Right lobe of liver (tissue), 4 donors: ENCODE data around the gene ADIG.

Source experiments
- POLR2A ChIP-seq: fragments of 450-650 bp; IDR thresholded peaks from one replicate; pipeline ENCODE4 v1.6.1; 2017; ENCODE audit warnings: antibody characterized with exemption, mild to moderate bottlenecking
- TF ChIP-seq, protein P1 (sequence below), 4 donors: fragments of 200-600 bp in 3 of 4; fragments of 450-650 bp in 1 of 4; IDR thresholded peaks; one replicate each; pipeline versions ENCODE4 v1.5.1 to v1.8.0; 2016 to 2022; ENCODE audit warnings: antibody characterized with exemption in 4 of 4, mild to moderate bottlenecking in 2 of 4
- donor health status: DM: no; HTN: no; CAD: no.
- donor health status: DM: no; HTN: no; CAD: no.
- donor health status: DM: no; HTN: yes; CAD: no.

DNA sequence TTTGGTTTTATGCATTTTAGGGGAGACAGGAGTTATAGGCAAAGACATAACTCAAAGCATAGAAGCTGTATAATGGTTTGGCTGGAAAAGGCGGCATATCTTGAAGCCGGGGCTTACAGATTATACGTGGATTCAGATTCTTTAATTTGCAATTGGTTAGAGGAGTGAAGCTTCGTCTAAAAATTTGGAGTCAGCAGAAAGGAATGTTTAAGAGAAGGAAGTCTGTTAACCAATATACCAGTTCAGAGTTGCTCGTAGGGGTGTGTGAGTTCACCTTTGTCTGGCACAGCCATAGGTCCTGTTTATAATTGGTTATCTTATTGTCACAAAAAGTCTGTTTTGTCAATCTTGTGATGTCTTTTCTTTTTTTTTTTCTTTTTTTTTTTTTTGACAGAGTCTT, 29.5 kb downstream of the ADIG start:
- TF ChIP-seq, protein P1, sequence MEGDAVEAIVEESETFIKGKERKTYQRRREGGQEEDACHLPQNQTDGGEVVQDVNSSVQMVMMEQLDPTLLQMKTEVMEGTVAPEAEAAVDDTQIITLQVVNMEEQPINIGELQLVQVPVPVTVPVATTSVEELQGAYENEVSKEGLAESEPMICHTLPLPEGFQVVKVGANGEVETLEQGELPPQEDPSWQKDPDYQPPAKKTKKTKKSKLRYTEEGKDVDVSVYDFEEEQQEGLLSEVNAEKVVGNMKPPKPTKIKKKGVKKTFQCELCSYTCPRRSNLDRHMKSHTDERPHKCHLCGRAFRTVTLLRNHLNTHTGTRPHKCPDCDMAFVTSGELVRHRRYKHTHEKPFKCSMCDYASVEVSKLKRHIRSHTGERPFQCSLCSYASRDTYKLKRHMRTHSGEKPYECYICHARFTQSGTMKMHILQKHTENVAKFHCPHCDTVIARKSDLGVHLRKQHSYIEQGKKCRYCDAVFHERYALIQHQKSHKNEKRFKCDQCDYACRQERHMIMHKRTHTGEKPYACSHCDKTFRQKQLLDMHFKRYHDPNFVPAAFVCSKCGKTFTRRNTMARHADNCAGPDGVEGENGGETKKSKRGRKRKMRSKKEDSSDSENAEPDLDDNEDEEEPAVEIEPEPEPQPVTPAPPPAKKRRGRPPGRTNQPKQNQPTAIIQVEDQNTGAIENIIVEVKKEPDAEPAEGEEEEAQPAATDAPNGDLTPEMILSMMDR (IDR thresholded peaks at IDR 0.05), result no peak
- TF ChIP-seq POLR2A, result no peak
